AG09319 (cell line): Measurements from ENCODE around the gene MYOM1.

Experiments
- DNase-seq: peaks from one replicate; pipeline ENCODE4 v3.0.0-alpha.2; 2010; ENCODE audit warnings: low read depth; ENCODE audit errors: extremely low read depth
- CTCF ChIP-seq: IDR thresholded peaks from 2 replicates; pipeline ENCODE4 v1.5.1; 2011; ENCODE audit warnings: low read depth, mild to moderate bottlenecking, inconsistent platforms, low read length, moderate library complexity

The MYOM1 gene

GRCh38 chr18:3058328-3059191 is 161.2 kb downstream of the MYOM1 start:
- no peak for TF ChIP-seq CTCF
- no peak for DNase-seq

- DNase-seq = no peak
- TF ChIP-seq CTCF = no peak
Measured at GRCh38 chr18:3057526-3057925, 162.2 kb downstream of the MYOM1 start.

GRCh38 chr18:3056311-3056710 is 163.5 kb downstream of the MYOM1 start:
- TF ChIP-seq CTCF = no peak
- DNase-seq = no peak

- no peak for DNase-seq
Measured at GRCh38 chr18:3055816-3056215, 164.0 kb downstream of the MYOM1 start.

GRCh38 chr18:3055186-3055728 is 164.5 kb downstream of the MYOM1 start:
- no peak for DNase-seq
- TF ChIP-seq CTCF = no peak

More at GRCh38 chr18:3055816-3056215, 164.0 kb downstream of the MYOM1 start:
- no peak for TF ChIP-seq CTCF

- no peak for TF ChIP-seq CTCF
- no peak for DNase-seq
Measured at GRCh38 chr18:3054780-3055179, 165.0 kb downstream of the MYOM1 start.

GRCh38 chr18:3054214-3054613 is 165.6 kb downstream of the MYOM1 start:
- DNase-seq = no peak
- TF ChIP-seq CTCF = no peak
